Measurements from ENCODE around the gene PEX14.
"Not testable (repeated sequence)": the region's sequence is repeated elsewhere in the genome, so short reads cannot be mapped to it uniquely, and the experiment has no call there.

Gene PEX14, protein sequence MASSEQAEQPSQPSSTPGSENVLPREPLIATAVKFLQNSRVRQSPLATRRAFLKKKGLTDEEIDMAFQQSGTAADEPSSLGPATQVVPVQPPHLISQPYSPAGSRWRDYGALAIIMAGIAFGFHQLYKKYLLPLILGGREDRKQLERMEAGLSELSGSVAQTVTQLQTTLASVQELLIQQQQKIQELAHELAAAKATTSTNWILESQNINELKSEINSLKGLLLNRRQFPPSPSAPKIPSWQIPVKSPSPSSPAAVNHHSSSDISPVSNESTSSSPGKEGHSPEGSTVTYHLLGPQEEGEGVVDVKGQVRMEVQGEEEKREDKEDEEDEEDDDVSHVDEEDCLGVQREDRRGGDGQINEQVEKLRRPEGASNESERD
- total RNA-seq, result 9.0 to 17.4 reads per million in 2 donors

DNA sequence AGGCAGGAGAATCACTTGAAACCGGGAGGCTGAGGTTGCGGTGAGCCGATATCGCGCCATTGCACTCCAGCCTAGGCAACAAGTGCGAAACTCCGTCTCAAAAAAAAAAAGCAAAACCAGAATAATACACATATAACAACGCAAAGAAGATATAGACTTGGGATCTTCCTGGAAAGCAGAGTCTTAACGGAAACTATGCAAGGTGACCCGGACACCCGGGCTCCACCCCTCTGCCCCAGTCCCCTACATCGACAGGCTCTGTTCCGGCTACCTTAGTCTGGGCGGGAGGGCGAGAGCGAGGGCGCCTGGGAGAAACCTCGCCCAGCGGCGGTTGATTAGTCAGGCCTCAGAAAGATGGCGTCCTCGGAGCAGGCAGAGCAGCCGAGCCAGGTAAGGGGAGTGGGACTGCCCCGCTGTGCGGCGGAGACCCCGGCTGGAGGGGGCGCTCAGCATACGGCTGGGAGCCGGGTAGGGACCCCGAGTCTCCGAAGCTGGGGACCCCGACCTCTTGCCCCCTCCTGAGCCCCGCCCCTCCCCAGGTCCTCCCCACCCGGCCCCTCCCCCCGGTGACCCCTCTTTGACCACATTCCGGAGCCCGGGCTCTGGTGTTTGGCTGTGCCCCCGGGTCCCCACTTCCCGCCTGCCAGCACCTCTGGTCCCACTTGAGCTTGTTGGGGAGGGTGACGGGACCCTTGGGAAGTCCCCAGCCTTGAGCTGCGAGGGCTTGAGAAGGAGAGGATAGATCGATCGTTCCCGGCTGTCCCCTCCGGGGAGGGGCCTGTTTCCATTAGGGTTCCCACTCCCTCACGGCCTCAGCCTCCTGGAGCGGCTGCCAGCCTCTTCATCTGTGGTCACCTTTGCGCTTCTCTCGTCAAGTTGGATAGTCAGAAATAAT is at the start of gene PEX14:
PEX14 (plus strand) TSS at position 338 of the 895 bp plus-strand sequence; CDS start at position 355, 17 bp downstream.
- DNase-seq, result peak; percentile 63 to 93 (median 77)

DNA sequence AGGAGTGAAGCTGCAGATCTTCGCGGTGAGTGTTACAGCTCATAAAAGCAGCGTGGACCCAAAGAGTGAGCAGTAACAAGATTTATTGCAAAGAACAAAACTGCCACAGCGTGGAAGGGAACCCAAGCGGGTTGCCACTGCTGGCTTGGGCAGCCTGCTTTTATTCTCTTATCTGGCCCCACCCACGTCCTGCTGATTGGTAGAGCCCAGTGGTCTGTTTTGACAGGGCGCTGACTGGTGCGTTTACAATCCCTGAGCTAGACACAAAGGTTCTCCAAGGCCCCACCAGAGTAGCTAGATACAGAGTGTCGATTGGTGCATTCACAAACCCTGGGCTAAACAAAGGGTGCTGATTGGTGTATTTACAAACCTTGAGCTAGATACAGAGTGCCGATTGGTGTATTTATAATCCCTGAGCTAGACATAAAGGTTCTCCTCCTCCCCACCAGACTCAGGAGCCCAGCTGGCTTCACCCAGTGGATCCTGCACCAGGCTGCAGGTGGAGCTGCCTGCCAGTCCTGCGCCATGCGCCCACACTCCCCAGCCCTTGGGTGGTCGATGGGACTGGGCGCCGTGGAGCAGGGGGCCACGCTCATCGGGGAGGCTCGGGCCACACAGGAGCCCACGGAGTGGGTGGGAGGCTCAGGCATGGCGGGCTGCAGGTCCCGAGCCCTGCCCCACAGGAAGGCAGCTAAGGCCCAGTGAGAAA is 48.8 kb upstream of the PEX14 start:
- not testable (repeated sequence) for DNase-seq

DNA sequence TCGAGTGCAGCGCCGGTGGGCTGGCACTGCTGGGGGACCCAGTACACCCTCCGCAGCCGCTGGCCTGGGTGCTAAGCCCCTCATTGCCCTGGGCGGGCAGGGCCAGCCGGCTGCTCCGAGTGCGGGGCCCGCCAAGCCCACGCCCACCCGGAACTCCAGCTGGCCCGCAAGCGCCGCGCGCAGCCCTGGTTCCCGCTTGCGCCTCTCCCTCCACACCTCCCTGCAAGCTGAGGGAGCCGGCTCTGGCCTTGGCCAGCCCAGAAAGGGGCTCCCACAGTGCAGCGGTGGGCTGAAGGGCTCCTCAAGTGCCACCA is 48.3 kb upstream of the PEX14 start:
- DNase-seq, result not testable (repeated sequence)

DNA sequence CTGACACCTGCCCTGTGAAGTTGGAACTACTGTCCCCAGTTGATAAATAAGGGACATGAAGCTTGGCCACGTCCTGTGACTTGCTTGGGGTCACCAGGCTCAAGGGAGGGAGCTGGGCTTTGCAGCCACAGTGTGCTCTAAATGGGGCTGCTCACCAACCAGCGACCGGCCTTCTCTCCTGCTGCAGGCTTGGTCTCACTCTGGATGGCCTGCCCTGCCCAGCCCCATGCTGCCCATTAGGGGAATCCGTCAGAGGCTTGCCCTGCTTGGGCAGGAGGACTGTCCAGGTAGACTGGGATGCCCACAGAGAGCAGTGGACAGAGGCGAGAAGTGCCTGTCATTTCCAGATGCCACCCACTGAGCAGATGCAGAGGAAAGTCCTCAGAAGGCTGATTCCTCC is 45.8 kb upstream of the PEX14 start:
- DNase-seq, result no peak

DNA sequence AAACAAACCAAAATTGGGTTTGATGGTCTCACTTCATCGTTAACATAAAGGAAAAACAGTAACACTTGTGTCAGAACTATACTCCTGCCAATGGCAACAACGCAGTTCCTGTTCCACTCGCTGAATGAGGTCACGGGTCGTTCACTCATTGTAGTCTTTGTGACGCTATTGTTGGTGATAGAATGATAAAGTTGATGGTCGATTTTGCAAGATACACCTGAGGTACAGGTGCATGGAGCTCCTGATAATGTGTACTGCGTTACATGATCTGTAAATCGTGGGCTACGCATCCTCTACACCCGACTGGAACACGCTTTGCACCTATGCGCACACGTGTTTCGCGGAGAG is 44.9 kb upstream of the PEX14 start:
- DNase-seq, result peak in 1 of 5 experiments; percentile 63

DNA sequence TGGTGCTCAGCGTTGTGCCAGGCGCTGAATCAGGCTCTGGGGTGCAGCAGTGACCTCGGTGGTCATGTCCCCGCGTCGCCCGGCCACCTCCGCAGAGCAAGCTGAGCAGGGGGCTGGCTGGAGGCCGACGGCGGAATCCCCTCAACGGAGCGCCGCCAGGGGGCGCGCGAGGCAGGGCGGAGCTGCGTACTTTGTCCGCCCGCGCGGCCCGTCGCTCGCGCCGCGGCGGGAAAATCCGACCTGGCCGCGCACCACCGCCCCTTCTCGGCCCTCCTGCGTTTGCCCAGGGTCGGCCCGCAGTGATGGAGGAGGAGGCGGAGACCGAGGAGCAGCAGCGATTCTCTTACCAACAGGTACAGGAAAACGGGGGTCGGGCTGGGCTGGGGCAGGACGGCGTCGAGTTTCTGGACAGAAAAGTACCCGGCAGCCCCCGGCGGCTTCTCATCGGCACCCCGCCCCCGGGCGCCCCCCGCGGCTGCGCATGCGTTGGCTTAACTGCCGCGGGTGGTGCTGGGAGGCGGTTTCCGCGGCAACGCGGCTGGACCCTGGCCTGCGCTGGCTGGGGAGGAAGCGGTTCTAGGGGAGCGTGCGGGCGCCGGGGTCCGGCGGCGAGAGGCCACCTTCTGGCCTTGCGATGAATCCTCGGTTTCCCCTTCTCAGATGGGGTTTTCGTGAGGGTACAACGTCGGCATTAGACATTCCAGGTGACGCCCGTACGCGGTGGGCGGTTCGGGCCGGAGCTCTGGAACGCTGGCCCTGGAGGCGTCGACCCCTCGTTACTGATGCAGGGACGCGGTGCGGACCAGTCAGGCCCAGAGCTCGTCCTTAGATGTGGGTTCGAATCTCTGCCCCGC is 44.3 kb upstream of the PEX14 start, which contains the start of gene CENPS:
CENPS (plus strand) TSS at position 218 of the 854 bp plus-strand sequence; CDS start at position 303, 85 bp downstream.
- peak; percentile 80 to 90 (median 86) for DNase-seq

DNA sequence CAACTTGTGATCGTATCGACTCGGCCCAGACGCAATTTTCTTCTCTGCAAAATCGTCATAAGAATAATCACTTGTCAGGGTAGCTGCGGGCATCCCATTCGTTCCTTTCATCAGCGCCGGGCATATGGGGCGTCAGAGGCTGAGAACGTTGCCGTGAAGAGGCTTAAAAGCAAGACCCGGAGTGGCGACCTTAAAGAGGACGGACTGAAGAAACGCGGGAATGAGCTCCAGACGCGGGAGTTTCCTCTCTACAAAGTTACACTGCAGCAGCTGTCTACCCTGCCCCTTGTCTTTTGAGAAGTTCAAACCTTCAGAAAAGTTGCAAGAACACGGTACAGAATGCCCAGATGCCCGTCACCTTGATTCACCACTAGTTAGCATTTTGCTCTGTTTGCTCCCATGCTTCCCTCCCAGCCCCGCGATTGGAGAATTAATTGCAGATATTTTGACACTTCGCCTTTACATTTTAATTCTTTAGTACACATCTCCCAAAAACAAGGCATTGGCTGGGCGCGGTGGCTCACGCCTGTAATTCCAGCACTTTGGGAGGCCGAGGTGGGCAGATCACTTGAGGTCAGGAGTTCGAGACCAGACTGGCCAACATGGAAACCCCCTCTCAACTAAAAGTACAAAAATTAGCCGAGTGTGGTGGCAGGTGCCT is 43.5 kb upstream of the PEX14 start:
- peak in 1 of 5 experiments; percentile 38 for DNase-seq

DNA sequence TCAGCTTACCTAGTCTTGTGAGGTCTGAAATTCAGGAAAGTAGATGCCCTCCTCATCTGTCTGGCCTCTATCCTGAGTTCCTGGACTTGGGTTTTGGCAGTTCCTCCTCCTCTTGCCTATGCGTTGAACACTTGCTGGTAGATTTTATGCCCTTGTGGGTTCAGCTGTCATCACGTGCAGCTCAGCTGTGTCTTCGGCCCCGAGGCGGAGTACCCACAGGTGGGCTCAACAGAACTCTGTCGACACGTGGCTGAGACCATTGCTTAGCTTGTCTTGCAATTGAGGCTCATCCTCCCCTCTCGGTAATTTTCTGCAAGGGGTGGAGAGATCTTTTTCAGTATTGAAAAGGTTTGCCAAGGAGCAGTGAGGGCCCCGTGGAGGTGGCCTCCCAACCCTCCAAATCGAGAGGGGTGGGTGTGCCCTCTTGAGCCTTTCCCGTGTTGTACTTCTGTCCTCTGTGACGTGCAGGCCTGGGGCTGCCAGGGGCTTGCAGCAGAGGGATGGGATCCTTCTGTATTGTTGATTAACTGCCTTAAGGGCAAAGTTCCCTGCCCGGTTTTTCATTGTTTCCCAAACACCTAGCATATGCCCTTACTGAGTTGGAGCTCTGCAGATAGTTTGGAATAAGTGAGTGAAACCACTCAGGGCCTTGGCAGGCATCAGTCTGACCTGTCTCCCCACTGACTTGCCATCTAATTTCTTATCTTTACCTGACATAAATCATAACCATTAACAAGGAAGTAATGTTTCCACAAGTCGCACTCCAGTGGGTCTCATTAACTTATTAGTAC is 41.6 kb upstream of the PEX14 start:
- DNase-seq, result no peak

DNA sequence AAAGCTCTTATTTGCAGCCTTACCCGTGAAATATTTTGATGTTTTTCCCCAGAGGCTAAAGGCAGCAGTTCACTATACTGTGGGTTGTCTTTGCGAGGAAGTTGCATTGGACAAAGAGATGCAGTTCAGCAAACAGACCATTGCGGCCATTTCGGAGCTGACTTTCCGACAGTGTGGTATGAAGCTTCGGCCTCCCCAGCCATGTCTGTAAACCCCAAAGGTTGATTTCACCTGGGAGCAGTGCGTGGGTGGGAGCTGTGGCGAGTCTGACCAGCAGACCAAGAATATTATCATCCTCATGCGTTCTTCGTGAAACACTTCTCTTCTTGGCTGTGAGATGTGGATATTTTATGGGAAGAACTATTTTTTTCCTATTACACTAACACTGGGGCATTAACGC is 41.0 kb upstream of the PEX14 start:
- no peak for DNase-seq

DNA sequence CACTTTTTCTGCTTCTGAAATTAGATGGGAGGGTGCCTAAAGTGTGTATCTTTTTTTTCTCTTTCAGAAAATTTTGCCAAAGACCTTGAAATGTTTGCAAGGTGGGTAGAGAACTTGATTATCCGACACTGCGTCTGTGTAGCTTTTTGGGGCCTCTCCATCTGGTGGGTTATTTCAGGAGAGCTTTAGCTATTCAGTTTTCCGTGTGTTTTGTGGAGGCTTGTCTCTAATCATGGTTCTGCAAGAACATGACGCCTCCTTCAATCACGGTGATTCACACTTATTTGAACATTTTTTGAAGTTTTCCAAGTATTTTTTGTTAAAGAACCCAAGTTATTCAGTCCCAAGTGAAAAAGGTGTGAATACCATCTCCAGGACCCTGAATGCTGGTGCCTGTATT is 40.2 kb upstream of the PEX14 start:
- DNase-seq, result no peak

DNA sequence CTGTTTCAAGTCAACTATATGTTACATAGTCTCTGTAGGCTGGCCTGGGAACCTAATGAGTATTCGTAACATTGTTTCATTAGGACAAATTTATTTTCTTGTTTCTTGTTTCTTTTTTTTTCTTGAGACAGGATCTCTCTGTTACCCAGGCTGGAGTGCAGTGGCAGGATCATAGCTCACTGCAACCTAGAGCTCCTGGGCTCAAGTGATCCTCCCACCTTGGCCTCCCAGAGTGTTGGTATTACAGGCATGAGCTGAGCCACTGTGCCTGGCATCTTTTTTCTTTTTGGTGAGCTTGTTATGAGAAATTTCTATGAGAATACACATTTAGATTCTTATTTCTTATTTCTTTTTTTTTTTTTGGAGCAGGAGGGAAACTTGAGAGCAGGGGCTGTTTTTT is 37.7 kb upstream of the PEX14 start:
- DNase-seq, result no peak

DNA sequence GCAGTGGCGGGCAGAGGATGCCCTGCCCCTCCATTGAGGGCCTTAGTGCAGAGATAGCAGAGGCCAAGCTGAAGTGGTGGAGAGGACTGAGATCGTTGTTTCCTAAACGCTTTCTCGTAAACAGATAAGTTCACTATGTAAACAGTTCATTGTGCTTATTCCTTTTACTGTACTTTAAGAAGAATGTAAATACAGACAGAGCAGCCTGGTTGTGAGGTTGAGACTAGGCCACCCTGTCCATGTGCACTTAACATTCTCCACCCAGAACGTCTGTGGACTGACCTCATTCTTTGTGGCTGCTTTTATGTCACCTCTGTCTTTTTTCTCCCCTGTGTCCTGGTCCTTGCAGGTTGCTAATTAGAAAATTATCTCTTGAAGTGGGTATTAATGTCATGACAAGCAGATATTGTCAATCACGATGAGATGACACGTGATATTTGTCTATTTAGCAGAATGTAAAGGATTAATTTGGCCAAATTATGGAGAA is 36.0 kb upstream of the PEX14 start:
- no peak for DNase-seq

DNA sequence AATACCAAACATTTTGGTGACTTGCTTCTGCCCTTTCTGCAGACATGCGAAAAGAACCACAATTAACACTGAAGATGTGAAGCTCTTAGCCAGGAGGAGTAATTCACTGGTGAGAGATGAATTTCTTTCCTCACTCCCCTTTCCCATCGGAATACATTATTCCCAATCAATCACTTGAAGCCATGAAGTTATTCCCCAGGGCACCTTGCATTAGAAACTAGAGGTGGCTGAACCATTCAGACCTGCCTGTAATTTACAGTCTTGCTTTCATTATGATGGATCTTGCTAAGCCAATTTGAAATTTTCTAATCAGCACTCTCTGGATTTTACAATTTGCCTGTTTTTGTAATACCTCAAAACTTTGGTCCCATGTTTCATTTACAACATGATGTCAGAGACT is 34.4 kb upstream of the PEX14 start:
- DNase-seq, result no peak

DNA sequence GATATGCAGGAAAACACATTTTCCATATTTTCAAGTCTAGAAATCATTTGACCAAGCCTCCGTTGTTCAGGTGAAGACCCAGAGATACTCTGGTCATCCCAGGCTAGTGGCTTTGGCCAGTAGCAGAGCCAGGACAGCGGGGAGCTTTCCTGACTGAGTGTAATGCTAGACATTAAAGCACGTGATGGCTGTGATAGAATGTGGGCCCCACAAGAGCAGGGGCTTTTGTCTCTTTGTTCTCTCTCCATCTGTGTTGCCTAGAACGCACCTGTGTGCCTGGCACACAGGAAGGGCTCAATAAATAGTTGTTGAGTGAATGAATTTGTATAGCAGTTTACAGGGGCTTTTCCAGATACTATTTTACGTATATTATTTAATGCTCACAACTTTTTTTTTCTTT is 34.0 kb upstream of the PEX14 start:
- DNase-seq, result no peak

DNA sequence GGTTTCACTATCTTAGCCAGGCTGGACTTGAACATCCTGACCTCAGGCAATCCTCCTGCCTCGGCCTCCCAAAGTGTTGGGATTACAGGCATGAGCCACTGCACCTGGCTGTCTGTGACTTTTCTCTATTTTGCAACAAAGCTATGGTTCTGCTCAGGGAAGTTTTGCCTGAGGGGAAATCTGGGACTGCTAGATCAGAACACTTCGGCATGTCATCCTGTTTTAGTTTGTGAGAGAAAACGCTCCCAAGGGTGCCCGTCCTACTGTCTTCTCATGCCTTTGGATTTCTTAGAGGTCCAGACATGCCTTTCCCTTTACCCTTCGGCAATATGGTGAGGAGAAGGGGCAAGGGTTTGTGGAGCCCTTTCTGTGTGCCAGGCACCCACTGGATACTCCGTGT is 30.5 kb upstream of the PEX14 start:
- no peak for DNase-seq

DNA sequence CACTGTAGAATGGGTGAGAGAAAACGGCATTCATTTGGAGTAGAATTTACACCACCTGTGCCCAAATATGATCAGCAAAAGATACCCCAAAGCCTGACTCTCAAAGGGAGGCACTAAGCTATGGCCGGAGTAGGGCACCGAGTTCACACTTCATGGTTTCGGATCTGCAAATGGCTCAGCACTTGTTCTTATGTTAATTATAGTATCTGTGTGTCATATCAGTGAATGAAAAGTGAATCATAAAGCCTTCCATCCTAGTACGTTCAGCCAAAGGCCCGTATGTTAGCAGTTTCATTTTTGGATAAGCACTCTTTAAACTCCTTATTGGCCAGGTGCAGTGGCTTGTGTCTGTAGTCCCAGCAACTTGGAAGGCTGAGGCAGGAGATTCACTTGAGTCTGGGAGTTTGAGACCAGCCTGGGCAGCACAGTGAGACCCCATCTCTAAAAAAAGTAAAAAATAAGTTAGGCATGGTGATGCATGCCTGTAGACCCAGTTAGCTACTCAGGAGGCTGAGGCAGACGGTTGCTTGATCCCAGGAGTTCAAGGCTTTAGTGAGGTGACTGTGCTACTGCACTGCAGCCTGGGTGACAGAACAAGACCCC is 29.9 kb upstream of the PEX14 start:
- DNase-seq, result peak in 1 of 5 experiments; percentile 20

DNA sequence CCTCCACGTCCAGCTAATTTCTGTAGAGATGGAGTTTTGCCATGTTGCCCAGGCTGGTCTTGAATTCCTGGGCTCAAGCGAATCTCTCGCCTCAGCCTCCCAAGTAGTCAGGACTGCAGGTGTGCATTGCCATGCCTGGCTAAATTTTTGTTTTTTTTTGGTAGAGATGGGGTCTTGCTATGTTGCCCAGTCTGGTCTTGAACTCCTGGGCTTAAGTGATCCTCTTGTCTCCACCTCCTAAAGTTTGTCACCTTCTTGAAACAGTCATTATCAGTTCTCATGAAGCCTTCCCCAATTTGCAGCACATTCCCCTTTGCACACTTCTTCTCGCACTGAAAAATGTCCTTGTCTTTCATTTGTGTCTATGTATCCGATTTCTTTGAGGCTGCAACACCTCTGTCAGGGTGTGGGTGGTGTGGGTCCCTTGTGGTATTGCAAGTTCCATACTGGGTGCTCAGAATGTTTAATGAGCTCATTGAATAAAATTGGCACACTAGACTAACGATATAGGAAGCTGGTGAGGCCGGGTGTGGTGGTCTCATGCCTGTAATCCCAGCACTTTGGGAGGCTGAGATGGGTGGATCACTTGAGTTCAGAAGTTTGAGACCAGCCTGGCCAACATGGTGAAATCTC is 27.8 kb upstream of the PEX14 start:
- no peak for DNase-seq

DNA sequence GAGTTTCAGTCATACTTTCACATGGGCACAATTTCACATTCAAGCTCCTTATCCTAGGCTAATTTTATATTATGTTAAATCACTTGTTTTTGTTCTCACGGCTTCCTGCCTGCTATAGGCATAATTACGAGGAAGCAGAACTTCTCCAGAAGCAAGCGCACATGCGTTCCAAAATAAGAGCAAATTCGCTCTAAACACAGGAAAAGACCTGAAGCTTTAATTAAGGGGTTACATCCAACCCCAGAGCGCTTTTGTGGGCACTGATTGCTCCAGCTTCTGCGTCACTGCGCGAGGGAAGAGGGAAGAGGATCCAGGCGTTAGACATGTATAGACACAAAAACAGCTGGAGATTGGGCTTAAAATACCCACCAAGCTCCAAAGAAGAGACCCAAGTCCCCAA is 25.0 kb upstream of the PEX14 start, which contains the start of gene CORT:
CORT (plus strand) TSS at position 281 of the 400 bp plus-strand sequence. CDS start 193 bp downstream, outside the sequence.
- no peak for DNase-seq

DNA sequence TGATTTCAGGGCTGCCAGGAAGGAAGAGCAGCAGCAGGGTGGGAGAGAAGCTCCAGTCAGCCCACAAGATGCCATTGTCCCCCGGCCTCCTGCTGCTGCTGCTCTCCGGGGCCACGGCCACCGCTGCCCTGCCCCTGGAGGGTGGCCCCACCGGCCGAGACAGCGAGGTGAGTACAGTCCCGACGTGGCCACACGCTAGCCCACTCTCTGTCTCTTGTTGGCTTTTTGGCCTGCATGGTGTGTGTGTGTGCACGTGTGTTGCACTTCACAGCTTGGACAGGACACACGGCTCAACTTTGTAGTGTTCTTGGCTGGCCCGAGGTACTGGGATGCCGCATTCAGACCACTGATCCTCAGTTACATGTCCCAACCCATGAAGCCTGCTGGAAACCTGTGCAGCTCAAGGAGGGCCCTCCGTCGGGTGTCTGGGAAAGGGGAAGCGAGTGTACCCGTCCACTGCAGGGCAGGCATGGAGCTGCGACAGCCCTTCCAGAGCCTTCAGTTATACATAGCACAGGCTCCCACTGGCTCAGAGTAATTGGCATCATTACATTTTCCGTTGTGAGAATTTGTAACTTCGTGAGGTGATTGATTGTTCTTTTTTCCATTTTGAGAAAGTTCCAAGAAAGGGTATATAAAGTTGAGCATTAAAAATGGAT is 24.5 kb upstream of the PEX14 start:
- no peak for DNase-seq

Data from T-helper 2 cell (primary cell).